Activated naive CD8-positive, alpha-beta T cell (primary cell): ENCODE results near the gene CLIP1.
A peak's percentile ranks its signal among the peaks of the same experiment; 100 is the strongest.

ENCODE experiments used
- H3K27ac Mint-ChIP-seq: one replicate; pipeline ENCODE4 v1.8.0; 2021; ENCODE audit warnings: mixed read lengths
- H3K27me3 Mint-ChIP-seq: one replicate; pipeline ENCODE4 v1.8.0; 2021; ENCODE audit warnings: mixed read lengths
- H3K36me3 Mint-ChIP-seq: one replicate; pipeline ENCODE4 v1.8.0; 2021; ENCODE audit warnings: mixed read lengths
- H3K4me1 Mint-ChIP-seq: one replicate; pipeline ENCODE4 v1.8.0; 2021; ENCODE audit warnings: low read depth, mixed read lengths
- H3K4me3 Mint-ChIP-seq: one replicate; pipeline ENCODE4 v1.8.0; 2021; ENCODE audit warnings: mild to moderate bottlenecking, mixed read lengths
- H3K9me3 Mint-ChIP-seq: one replicate; pipeline ENCODE4 v1.8.0; 2021; ENCODE audit warnings: low read depth, mixed read lengths

Gene CLIP1

DNA sequence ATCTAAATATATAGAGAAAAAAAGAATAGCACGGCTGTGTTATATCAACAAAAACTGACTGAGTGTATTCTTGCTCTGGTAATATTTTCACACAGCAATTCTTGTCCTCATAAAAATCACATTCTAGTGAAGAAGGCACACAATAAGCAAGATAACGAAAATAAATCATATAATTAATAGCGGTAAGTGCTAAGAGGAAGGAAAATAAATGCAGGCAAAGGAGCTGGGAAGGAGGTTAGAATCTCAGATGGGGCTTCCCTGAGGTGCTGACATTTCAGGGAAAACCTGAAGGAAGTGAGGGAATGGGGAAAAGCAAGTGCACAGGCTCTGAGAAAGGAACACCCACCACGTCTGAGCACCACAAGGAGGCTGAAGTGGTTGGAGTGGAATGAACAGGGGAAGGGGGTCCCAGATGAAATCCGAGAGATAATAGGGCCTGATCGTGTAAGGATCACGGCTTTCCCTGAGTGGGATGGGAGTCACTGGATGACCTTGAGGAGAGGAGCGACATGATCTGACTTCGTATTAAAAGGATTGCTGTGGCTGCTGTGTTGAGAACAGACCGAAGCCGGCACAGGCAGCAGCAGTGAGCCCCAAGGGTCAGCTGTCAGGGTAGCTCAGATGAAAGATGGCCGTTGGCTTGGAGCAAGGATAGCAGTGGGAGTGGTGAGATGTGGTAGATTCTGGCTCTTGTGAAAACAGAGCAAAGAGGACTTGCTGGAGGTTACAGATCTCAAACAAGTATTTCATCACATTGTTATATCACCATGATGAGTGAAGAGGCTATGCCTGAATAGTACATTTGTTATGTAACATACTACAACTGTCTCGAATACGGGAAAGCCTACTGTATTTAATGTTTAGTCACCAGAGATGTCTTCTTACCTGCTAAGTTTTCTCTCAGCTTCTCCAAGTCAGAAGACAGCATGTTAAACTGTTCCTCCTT is 89.1 kb downstream of the CLIP1 start:
- H3K4me3 Mint-ChIP-seq, result no peak overlapping the region
- peaks cover 13% of the 10 kb centered on the region for H3K36me3 Mint-ChIP-seq
- H3K9me3 Mint-ChIP-seq, result no peaks in the 10 kb centered on the region
- H3K27me3 Mint-ChIP-seq, result no peaks in the 10 kb centered on the region
- H3K4me1 Mint-ChIP-seq, result peaks cover 7% of the 10 kb centered on the region
- no peak overlapping the region for H3K27ac Mint-ChIP-seq

GRCh38 chr12:122327494-122328385 is 94.7 kb downstream of the CLIP1 start:
- Mint-ChIP-seq H3K9me3 (no peaks in the 10 kb centered on the region), H3K4me1 (peaks cover 17% of the 10 kb centered on the region), H3K4me3 (no peak overlapping the region), H3K27me3 (no peaks in the 10 kb centered on the region), H3K36me3 (peaks cover 7% of the 10 kb centered on the region), H3K27ac (no peak overlapping the region)

- Mint-ChIP-seq H3K27ac (peak overlapping the region; percentile 19), H3K36me3 (peaks cover 10% of the 10 kb centered on the region), H3K4me1 (peaks cover 17% of the 10 kb centered on the region), H3K27me3 (no peaks in the 10 kb centered on the region), H3K9me3 (no peaks in the 10 kb centered on the region), H3K4me3 (no peak overlapping the region)
Measured at GRCh38 chr12:122327014-122327413, 95.5 kb downstream of the CLIP1 start.

GRCh38 chr12:122326586-122326985 is 95.9 kb downstream of the CLIP1 start:
- Mint-ChIP-seq H3K27me3 (no peaks in the 10 kb centered on the region), H3K4me1 (peaks cover 17% of the 10 kb centered on the region), H3K9me3 (no peaks in the 10 kb centered on the region), H3K4me3 (no peak overlapping the region), H3K36me3 (peaks cover 10% of the 10 kb centered on the region), H3K27ac (peak overlapping the region; percentile 19)

DNA sequence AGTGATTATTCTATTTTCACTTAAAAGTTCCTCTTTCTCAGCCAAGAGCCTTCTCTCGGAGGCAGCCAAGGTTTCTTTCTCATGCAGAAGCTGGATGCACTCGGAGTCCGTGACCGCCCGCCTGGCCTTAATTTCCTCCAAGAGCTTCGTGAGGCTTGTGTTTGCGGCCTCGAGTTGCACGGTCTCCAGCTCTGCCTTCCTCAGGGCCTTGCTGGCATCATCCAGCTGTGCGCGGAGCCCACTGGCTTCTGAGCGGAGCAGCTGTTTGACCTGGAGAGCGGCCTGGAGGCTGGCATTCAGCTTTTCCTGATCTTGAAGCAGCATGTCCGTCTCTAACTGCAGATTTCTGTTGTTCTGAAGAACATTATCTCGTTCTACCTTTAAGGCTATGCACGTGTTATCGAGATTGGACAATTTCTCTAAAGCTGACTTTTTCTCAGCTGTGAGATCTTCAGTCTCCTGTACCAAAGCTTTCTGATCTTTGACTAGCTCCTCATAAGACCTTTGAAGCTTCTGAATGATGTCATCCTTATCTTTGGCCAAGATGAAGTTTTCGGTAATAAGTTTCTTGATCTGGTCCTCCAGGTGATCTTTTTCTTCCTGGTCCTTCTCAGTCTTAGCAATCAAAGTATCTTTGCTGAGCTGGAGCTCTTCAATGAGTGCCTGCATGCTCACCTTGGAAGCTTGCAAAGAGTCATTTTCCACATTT is 99.0 kb downstream of the CLIP1 start:
- Mint-ChIP-seq H3K9me3 (no peaks in the 10 kb centered on the region), H3K4me1 (peaks cover 17% of the 10 kb centered on the region), H3K36me3 (peaks cover 12% of the 10 kb centered on the region), H3K27me3 (no peaks in the 10 kb centered on the region), H3K27ac (no peak overlapping the region), H3K4me3 (no peak overlapping the region)

DNA sequence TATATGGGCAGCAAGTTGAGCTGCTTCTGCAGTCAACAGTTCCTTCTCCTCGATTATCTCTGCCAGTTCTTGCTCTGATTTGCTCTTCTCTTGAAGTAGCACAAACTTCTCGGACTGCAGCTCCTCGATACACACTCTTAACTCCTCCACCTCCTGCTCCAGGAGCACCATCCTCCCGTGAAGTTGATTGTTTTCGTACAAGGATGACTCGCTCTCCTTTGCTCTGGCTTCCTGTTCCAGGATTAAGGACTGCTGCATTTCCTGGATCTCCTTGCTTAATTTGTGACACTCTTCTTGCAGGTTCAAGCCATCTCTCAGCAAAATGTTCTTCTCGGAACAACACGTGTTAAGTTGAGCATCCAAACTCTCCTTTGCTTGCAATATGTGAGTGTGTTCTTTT is 100.0 kb downstream of the CLIP1 start:
- Mint-ChIP-seq H3K4me1 (peaks cover 12% of the 10 kb centered on the region), H3K9me3 (no peaks in the 10 kb centered on the region), H3K4me3 (no peak overlapping the region), H3K27me3 (no peaks in the 10 kb centered on the region), H3K36me3 (peaks cover 9% of the 10 kb centered on the region), H3K27ac (no peak overlapping the region)

- H3K27me3 Mint-ChIP-seq, result no peaks in the 10 kb centered on the region
- no peak overlapping the region for H3K27ac Mint-ChIP-seq
- peaks cover 13% of the 10 kb centered on the region for H3K36me3 Mint-ChIP-seq
- no peaks in the 10 kb centered on the region for H3K9me3 Mint-ChIP-seq
- H3K4me3 Mint-ChIP-seq, result no peak overlapping the region
- no peaks in the 10 kb centered on the region for H3K4me1 Mint-ChIP-seq
Measured at GRCh38 chr12:122318607-122319605, 103.6 kb downstream of the CLIP1 start.

DNA sequence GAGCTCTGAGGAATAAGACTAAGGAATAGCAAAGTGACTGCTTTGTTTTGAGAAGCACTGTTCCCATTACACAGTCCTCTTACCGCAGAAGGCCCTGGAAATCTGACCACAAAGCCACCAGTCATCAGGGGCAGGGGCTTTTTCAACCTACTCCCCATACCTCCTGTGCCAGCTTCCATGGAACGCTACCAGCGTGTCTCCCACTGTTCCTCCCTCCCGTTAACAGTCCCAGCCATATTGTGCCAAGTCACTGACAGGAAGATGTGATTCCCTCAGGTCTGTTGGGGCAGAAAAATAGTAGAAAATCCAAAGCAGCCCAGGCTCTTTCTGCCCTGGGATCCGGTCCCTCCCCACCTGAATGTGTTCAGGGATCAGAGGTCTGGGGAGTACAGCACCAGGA is 109.5 kb downstream of the CLIP1 start:
- Mint-ChIP-seq H3K27ac (no peak overlapping the region), H3K36me3 (peaks cover 6% of the 10 kb centered on the region), H3K4me1 (no peaks in the 10 kb centered on the region), H3K4me3 (no peak overlapping the region), H3K27me3 (no peaks in the 10 kb centered on the region), H3K9me3 (no peaks in the 10 kb centered on the region)

GRCh38 chr12:122311696-122312095 is 110.8 kb downstream of the CLIP1 start:
- Mint-ChIP-seq H3K36me3 (peaks cover 3% of the 10 kb centered on the region), H3K27me3 (no peaks in the 10 kb centered on the region), H3K4me1 (no peaks in the 10 kb centered on the region), H3K9me3 (no peaks in the 10 kb centered on the region), H3K27ac (no peak overlapping the region), H3K4me3 (no peak overlapping the region)

- H3K9me3 Mint-ChIP-seq, result no peaks in the 10 kb centered on the region
- H3K4me3 Mint-ChIP-seq, result no peak overlapping the region
- H3K4me1 Mint-ChIP-seq, result no peaks in the 10 kb centered on the region
- peaks cover 5% of the 10 kb centered on the region for H3K36me3 Mint-ChIP-seq
- no peaks in the 10 kb centered on the region for H3K27me3 Mint-ChIP-seq
- H3K27ac Mint-ChIP-seq, result no peak overlapping the region
Measured at GRCh38 chr12:122310626-122311333, 111.7 kb downstream of the CLIP1 start.

GRCh38 chr12:122309564-122310121 is 112.8 kb downstream of the CLIP1 start:
- Mint-ChIP-seq H3K4me3 (no peak overlapping the region), H3K27ac (no peak overlapping the region), H3K27me3 (no peaks in the 10 kb centered on the region), H3K4me1 (no peaks in the 10 kb centered on the region), H3K36me3 (peaks cover 4% of the 10 kb centered on the region), H3K9me3 (no peaks in the 10 kb centered on the region)

- Mint-ChIP-seq H3K4me1 (no peaks in the 10 kb centered on the region), H3K27ac (no peak overlapping the region), H3K9me3 (no peaks in the 10 kb centered on the region), H3K4me3 (no peak overlapping the region), H3K36me3 (peaks cover 4% of the 10 kb centered on the region), H3K27me3 (no peaks in the 10 kb centered on the region)
Measured at GRCh38 chr12:122308811-122309210, 113.7 kb downstream of the CLIP1 start.

DNA sequence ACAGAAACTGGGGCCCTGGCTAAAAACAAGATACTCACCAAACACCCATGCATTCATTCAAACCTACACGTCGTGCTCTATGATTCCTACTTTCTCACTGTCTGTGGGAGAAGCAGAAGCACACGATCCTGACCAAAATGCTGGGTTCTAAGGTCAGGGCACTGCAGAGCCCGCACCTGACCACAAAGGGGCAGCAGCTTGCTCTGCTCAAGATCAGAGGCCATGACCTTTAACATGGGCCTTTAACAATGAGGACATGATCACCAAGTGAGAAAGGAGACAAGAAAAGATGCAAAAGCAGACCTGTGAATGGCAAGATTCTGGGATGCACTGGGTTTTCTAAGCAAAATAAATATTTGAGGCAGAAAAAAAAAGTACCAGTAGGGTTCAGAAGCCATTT is 116.1 kb downstream of the CLIP1 start:
- no peaks in the 10 kb centered on the region for H3K4me1 Mint-ChIP-seq
- H3K36me3 Mint-ChIP-seq, result peaks cover 4% of the 10 kb centered on the region
- H3K4me3 Mint-ChIP-seq, result no peak overlapping the region
- no peaks in the 10 kb centered on the region for H3K9me3 Mint-ChIP-seq
- H3K27me3 Mint-ChIP-seq, result no peaks in the 10 kb centered on the region
- H3K27ac Mint-ChIP-seq, result no peak overlapping the region
